HepG2 (cell line): ENCODE measurements around the gene NTM. TPM values are rescaled to one million over a fixed set of nuclear protein-coding genes. Genes with fewer than 3 reads are reported as not detected.

Experiments
- FOXM1 ChIP-seq: sonication (generic); formaldehyde crosslinking; IDR thresholded peaks from 2 replicates; pipeline ENCODE4 v1.5.0; 2020; ENCODE audit warnings: missing genetic modification reagents
- KIAA2018 ChIP-seq: sonication (generic); formaldehyde crosslinking; IDR thresholded peaks from 2 replicates; pipeline ENCODE4 v1.5.0; 2020; ENCODE audit warnings: mild to moderate bottlenecking, missing genetic modification reagents, borderline replicate concordance
- KMT2B ChIP-seq: IDR thresholded peaks from 2 replicates; pipeline ENCODE4 v1.6.1; 2016; ENCODE audit warnings: missing genetic modification reagents, missing compliant biosample characterization
- MLXIP ChIP-seq: sonication (generic); formaldehyde crosslinking; IDR thresholded peaks from 2 replicates; pipeline ENCODE4 v1.9.0; 2021; ENCODE audit warnings: missing genetic modification reagents, borderline replicate concordance
- NAIF1 ChIP-seq: sonication (generic); formaldehyde crosslinking; IDR thresholded peaks from 2 replicates; pipeline ENCODE4 v1.5.0; 2020; ENCODE audit warnings: mild to moderate bottlenecking, missing genetic modification reagents, borderline replicate concordance
- TBX2 ChIP-seq: sonication (generic); formaldehyde crosslinking; IDR thresholded peaks from 2 replicates; pipeline ENCODE4 v1.5.0; 2020; ENCODE audit warnings: missing genetic modification reagents, mild to moderate bottlenecking, borderline replicate concordance
- ZNF34 ChIP-seq: sonication (generic); formaldehyde crosslinking; IDR thresholded peaks from 2 replicates; pipeline ENCODE4 v1.4.0; 2020; ENCODE audit warnings: mild to moderate bottlenecking, missing genetic modification reagents, borderline replicate concordance
- ZNF547 ChIP-seq: sonication (generic); formaldehyde crosslinking; IDR thresholded peaks from 2 replicates; pipeline ENCODE4 v1.5.1; 2020; ENCODE audit warnings: mild to moderate bottlenecking, missing genetic modification reagents
- polyA plus RNA-seq, 8 experiments: library from polyadenylated mRNA; depleted of rRNA in 3 of 8; stranded (reverse) in 7 of 8; unstranded in 1 of 8; fragments of >200 nt; fragmentation: Illumina TruSeq in 4 of 8; extraction: Trizol in 4 of 8; gene quantifications; 2 replicates each; pipeline versions ENCODE4 v1.2.1 to v1.2.3, GENCODE V29; 2011 to 2016; ENCODE audit warnings: low read depth in 4 of 8, missing spikeins in 1 of 8, mixed read lengths in 1 of 8; ENCODE audit not compliant: insufficient read depth in 1 of 8
- total RNA-seq, 5 experiments: library from RNA; depleted of rRNA; stranded (reverse); fragments of >200 nt; fragmentation: Illumina TruSeq; extraction: Trizol; gene quantifications; 2 replicates each; pipeline ENCODE4 v1.2.3, GENCODE V29; 2016; ENCODE audit warnings: low read depth in 1 of 5

The NTM gene
- total and polyA plus RNA-seq, 2 of the 13 experiments (the other 11 are each of a cell fraction or from before 2014, with no cell fraction given), result not detected

- TF ChIP-seq KIAA2018 (no peak), MLXIP (CRISPR knock-in tag) (no peak), TBX2 (CRISPR knock-in tag) (no peak), KMT2B (no peak), ZNF34 (CRISPR knock-in tag) (no peak), FOXM1 (CRISPR knock-in tag) (no peak), NAIF1 (CRISPR knock-in tag) (no peak), ZNF547 (no peak)
These were observed 572.5 kb downstream of the NTM start (continued) for GRCh38 chr11:131942878-131943277.
